GM06990 (cell line): ENCODE measurements around the gene PHF12.

Experiments
- DNase-seq: peaks from one replicate; pipeline ENCODE4 v3.0.0-alpha.2; 2011; ENCODE audit not compliant: insufficient read length; ENCODE audit errors: extremely low read depth
- H3K27me3 ChIP-seq: replicated peaks from 2 replicates; pipeline ENCODE4 v1.6.0; 2011; ENCODE audit warnings: low read length; ENCODE audit not compliant: control insufficient read depth, insufficient read depth
- H3K36me3 ChIP-seq: 2 replicates; pipeline ENCODE4 v1.5.1; 2011; ENCODE audit warnings: low read length; ENCODE audit not compliant: control insufficient read depth, insufficient read depth
- H3K4me3 ChIP-seq: replicated peaks from 2 replicates; pipeline ENCODE4 v1.5.1; 2011; ENCODE audit warnings: low read depth, mild to moderate bottlenecking, control low read depth, low read length
- CTCF ChIP-seq: IDR thresholded peaks from 2 replicates; pipeline ENCODE4 v1.5.1; 2011; ENCODE audit warnings: low read length, control low read depth, mild to moderate bottlenecking, inconsistent platforms; ENCODE audit not compliant: insufficient read depth, poor library complexity, severe bottlenecking

Gene PHF12

DNA sequence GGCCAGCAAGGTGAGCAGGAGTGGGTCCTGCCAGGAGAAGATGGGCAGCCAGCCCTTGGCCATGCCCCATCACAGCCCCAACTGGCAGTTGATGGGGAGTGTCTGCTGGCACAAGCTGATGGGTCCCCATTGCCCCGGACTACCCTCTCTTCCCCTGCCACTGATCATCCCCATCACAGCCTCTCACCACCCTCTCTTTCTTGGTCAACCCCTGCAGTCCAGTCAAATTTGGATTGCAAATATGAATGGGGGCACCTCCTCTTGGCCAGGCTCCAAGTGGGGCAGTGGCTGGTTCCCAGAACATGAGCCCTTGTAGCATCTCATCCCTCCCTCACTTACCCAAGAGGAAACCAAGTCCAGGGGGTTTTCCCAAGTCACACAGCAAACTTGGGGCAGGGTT lies 37.2 kb upstream of the PHF12 start:
- H3K27me3 ChIP-seq: no peaks in the 10 kb centered on the region; the same call in 1 of the 2 replicates
- TF ChIP-seq CTCF: no peak

GRCh38 chr17:28986714-28987655 lies 35.7 kb upstream of the PHF12 start:
- no peak overlapping the region for H3K4me3 ChIP-seq
- no peaks in the 10 kb centered on the region for H3K36me3 ChIP-seq
- TF ChIP-seq CTCF: no peak
- DNase-seq: no peak
- H3K27me3 ChIP-seq: no peaks in the 10 kb centered on the region; the same call in 1 of the 2 replicates

More for the DNA sequence above, 37.2 kb upstream of the PHF12 start:
- DNase-seq: no peak
- no peak overlapping the region for H3K4me3 ChIP-seq
- H3K36me3 ChIP-seq: no peaks in the 10 kb centered on the region

DNA sequence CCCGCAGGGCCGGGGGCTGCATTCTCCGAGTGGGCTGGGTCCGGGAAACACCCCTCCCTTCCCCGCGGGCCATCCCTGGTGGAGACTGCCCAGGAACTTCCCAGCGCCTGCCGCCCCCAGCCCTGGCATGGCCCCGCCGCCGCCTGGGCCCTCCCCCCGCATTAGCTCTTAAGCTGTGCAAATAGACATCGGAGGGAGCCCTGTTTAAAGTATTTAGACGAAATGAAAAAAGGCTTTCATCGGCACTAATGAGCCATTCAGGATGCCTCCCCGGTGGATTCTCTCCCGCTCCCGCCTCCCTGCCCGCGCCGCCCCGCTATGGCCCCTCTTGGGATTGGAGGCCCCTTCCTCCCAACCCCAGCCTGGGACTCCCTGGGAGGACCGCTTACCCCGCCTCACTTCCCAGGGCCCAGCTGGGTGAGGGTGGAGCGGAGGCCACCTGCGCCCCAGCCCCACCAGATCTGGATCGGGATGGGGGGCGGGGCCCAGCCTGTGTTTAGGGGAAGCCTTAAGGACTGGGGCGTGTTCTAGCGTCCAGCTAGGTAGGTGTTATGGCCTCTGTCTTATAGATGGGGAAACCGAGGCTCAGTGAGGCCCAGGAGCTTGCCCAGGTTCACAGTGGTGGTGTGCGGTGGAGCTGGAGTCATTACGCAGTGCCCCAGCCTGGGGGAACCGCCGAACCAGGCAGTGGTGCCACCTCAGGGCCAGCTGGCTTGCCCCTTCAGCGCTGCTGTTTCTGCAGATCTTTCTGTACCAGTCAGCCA lies 34.8 kb upstream of the PHF12 start:
- no peak for DNase-seq
- Histone ChIP-seq H3K4me3 (no peak overlapping the region), H3K36me3 (no peaks in the 10 kb centered on the region), H3K27me3 (no peaks in the 10 kb centered on the region; the same call in 1 of the 2 replicates)
- no peak for TF ChIP-seq CTCF

DNA sequence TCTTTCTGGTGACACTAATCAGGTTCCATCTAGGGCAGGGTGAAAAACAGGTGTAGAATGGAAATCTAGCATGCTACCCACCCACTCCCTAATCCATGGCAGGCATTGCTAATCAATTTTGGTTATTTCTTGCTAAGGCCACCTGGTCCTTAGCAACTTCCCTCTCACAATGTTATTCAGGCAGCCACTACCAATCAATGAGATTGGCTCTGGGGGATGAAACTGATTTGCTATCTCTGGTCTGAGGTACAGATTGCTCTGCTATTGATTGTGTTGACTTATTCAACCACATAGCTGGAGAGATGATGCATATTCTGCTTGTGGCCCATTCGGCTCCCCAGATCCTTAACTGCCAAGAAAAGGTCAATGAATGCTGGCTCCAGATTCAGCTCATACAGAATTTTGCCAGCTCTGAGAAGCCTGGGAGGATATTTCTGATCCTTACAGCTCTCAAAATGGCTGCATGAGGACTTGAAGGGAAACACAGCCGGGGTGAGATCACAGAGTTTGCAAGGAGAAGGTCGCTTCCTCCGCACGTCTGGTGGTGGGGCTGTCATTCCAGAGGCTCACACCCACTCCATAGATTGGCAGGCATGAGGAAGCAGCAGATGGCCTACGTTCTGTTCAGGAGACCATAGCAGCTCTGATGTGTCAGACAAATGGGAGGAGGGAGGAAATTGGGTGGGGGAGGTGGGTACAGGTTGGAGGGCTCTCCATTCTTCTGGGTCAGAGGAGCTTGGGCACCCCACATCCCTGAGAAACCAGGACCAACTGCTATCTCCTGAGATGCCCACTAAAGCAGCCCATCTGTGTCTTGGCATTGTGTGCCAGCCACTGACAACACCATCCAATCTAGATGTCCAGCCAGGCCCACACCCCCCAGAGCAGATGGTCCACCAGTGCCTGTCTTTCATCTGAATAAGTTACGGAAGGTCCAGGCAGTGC lies 32.2 kb upstream of the PHF12 start:
- no peak for DNase-seq
- H3K4me3 ChIP-seq: no peak overlapping the region
- H3K27me3 ChIP-seq: no peaks in the 10 kb centered on the region
- no peak for TF ChIP-seq CTCF
- H3K36me3 ChIP-seq: no peaks in the 10 kb centered on the region

DNA sequence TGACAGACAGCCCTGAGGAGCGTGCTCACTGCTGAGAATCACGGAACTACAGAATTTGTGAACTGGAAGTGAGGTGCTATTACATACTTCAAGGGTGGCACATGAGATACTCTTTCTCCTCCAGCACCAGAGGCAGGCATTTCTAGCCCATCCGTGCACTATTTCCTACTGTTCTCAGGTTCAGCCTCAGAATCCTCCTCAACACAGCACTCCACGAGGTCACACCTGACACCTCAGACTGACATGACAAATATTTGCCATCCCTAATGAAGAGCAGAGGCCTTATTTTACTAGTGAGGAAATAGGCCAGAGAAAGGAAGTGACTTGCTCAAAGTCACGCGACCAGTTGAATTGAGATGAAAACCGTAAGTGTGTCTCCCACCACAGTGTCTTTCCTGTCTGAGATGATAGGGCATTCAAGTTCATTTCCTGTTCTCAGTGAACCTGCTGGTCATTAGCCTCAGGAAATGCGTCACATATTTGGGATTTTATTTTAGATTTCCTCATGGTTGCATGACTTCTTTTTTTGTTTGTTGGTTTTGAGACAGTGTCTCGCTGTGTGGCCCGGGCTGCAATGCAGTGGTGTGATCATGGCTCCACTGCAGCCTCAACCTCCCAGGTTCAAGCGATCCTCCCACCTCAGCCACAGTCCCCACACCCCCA lies 30.9 kb upstream of the PHF12 start:
- Histone ChIP-seq H3K36me3 (no peaks in the 10 kb centered on the region), H3K4me3 (no peak overlapping the region), H3K27me3 (no peaks in the 10 kb centered on the region)
- peak; percentile 61 for DNase-seq
- TF ChIP-seq CTCF: no peak
